ENCODE measurements around the gene C12orf56.

The C12orf56 gene

DNA sequence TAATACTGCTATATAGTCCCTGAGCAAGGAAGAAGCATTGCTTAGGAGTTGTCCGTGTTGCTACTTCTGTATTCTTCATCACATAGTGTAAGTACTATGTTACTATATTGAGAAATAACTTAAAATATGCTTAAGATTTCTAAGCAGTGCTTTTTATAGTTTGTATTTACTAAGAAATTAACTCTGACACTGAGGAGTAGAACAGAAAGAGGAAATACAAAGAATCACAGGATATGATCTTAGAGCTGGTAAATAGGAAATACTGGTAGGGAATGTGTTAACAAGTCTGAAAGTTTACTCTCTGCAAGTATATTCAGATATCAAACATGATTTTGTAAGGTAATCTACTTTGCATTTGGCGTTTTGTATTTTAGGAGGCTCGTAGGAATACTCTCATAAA is 29.1 kb upstream of the C12orf56 start:
- no peaks in the 10 kb centered on the region for H3K4me1 ChIP-seq (ENCODE audit: insufficient read depth, insufficient read length)
- peaks cover 96% of the 10 kb centered on the region for H3K36me3 ChIP-seq (ENCODE audit: insufficient read depth, insufficient read length, low read length)
- H3K9me3 ChIP-seq (ENCODE audit: insufficient read depth, low read length), result no peaks in the 10 kb centered on the region
- TF ChIP-seq SUZ12 (IDR thresholded peaks at IDR 0.05; ENCODE audit: extremely low read depth, insufficient read depth, insufficient read length), result no peak
- TF ChIP-seq YY1 (IDR thresholded peaks at IDR 0.05; ENCODE audit: insufficient read depth, insufficient read length), result no peak
- no peak for TF ChIP-seq ZNF274 (IDR thresholded peaks at IDR 0.05; ENCODE audit: low read depth, low read length)
- DNase-seq (ENCODE audit: low read depth, low spot score), result no peak
- no peak overlapping the region for H3K9ac ChIP-seq (ENCODE audit: insufficient read length, low read depth)
- no peaks in the 10 kb centered on the region for H3K27me3 ChIP-seq (ENCODE audit: insufficient read depth, insufficient read length)
- no peak overlapping the region for H3K4me3 ChIP-seq (ENCODE audit: insufficient read length, low read depth)

GRCh38 chr12:64418209-64418608 is 27.7 kb upstream of the C12orf56 start:
- H3K4me1 ChIP-seq (ENCODE audit: insufficient read depth, insufficient read length), result no peaks in the 10 kb centered on the region
- peaks cover 97% of the 10 kb centered on the region for H3K36me3 ChIP-seq (ENCODE audit: insufficient read depth, insufficient read length, low read length)
- DNase-seq (ENCODE audit: low read depth, low spot score), result no peak
- H3K4me3 ChIP-seq (ENCODE audit: insufficient read length, low read depth), result no peak overlapping the region
- TF ChIP-seq SUZ12 (IDR thresholded peaks at IDR 0.05; ENCODE audit: extremely low read depth, insufficient read depth, insufficient read length) (no peak), YY1 (IDR thresholded peaks at IDR 0.05; ENCODE audit: insufficient read depth, insufficient read length) (no peak), ZNF274 (IDR thresholded peaks at IDR 0.05; ENCODE audit: low read depth, low read length) (no peak)
- no peaks in the 10 kb centered on the region for H3K27me3 ChIP-seq (ENCODE audit: insufficient read depth, insufficient read length)
- H3K9me3 ChIP-seq (ENCODE audit: insufficient read depth, low read length), result no peaks in the 10 kb centered on the region
- H3K9ac ChIP-seq (ENCODE audit: insufficient read length, low read depth), result no peak overlapping the region

DNA sequence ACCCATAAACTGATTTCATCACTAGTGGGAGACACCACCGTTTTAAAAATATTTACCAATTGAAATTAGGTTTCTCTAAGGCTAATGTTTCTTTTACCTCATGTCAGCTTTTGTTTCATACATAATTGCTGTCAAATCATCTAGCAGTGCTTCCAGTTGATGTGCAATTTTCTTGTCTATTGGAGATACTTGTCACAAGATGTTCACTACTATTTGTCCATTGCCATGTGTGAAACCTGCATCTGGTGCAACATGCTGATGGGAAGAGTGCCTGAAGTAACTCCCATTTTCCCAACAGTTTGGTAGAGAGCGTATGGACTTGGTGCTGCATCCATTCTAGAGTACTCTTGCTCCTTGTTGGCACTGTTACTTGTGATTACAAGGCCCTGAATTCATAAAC is 23.3 kb upstream of the C12orf56 start:
- peaks cover 92% of the 10 kb centered on the region for H3K36me3 ChIP-seq (ENCODE audit: insufficient read depth, insufficient read length, low read length)
- no peak for TF ChIP-seq ZNF274 (IDR thresholded peaks at IDR 0.05; ENCODE audit: low read depth, low read length)
- no peak for TF ChIP-seq YY1 (IDR thresholded peaks at IDR 0.05; ENCODE audit: insufficient read depth, insufficient read length)
- TF ChIP-seq SUZ12 (IDR thresholded peaks at IDR 0.05; ENCODE audit: extremely low read depth, insufficient read depth, insufficient read length), result no peak
- H3K9ac ChIP-seq (ENCODE audit: insufficient read length, low read depth), result no peak overlapping the region
- no peak overlapping the region for H3K4me3 ChIP-seq (ENCODE audit: insufficient read length, low read depth)
- no peak for DNase-seq (ENCODE audit: low read depth, low spot score)
- H3K9me3 ChIP-seq (ENCODE audit: insufficient read depth, low read length), result no peaks in the 10 kb centered on the region
- H3K27me3 ChIP-seq (ENCODE audit: insufficient read depth, insufficient read length), result no peaks in the 10 kb centered on the region
- no peaks in the 10 kb centered on the region for H3K4me1 ChIP-seq (ENCODE audit: insufficient read depth, insufficient read length)

- Histone ChIP-seq H3K36me3 (ENCODE audit: insufficient read depth, insufficient read length, low read length) (peaks cover 82% of the 10 kb centered on the region), H3K9ac (ENCODE audit: insufficient read length, low read depth) (no peak overlapping the region), H3K9me3 (ENCODE audit: insufficient read depth, low read length) (no peaks in the 10 kb centered on the region), H3K4me1 (ENCODE audit: insufficient read depth, insufficient read length) (no peaks in the 10 kb centered on the region), H3K27me3 (ENCODE audit: insufficient read depth, insufficient read length) (no peaks in the 10 kb centered on the region), H3K4me3 (ENCODE audit: insufficient read length, low read depth) (no peak overlapping the region)
- TF ChIP-seq YY1 (IDR thresholded peaks at IDR 0.05; ENCODE audit: insufficient read depth, insufficient read length), result no peak
- no peak for TF ChIP-seq SUZ12 (IDR thresholded peaks at IDR 0.05; ENCODE audit: extremely low read depth, insufficient read depth, insufficient read length)
- TF ChIP-seq ZNF274 (IDR thresholded peaks at IDR 0.05; ENCODE audit: low read depth, low read length), result no peak
- no peak for DNase-seq (ENCODE audit: low read depth, low spot score)
Measured at GRCh38 chr12:64412459-64412858, 21.9 kb upstream of the C12orf56 start.

DNA sequence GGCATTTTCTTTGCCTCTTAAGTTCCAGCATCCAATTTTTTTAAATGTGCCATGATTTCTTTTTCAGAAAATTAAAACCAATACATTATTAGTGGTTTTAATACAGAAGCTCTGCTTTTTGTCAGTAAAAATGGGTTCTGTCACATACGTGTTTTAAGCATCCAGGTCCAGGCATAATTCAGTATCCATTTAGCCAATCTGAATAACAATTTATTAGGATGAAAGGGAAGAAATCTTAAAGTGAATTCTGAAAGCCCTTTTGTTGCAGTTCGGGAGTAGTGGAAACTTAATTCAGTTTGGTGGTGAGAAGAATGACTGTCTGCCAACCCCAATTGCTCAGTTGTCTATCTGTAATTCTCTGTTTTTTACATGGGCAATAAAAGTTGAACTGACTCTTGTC is 20.9 kb upstream of the C12orf56 start:
- no peak for DNase-seq (ENCODE audit: low read depth, low spot score)
- H3K4me1 ChIP-seq (ENCODE audit: insufficient read depth, insufficient read length), result no peaks in the 10 kb centered on the region
- no peaks in the 10 kb centered on the region for H3K27me3 ChIP-seq (ENCODE audit: insufficient read depth, insufficient read length)
- H3K9ac ChIP-seq (ENCODE audit: insufficient read length, low read depth), result no peak overlapping the region
- H3K9me3 ChIP-seq (ENCODE audit: insufficient read depth, low read length), result no peaks in the 10 kb centered on the region
- H3K4me3 ChIP-seq (ENCODE audit: insufficient read length, low read depth), result no peak overlapping the region
- no peak for TF ChIP-seq YY1 (IDR thresholded peaks at IDR 0.05; ENCODE audit: insufficient read depth, insufficient read length)
- no peak for TF ChIP-seq SUZ12 (IDR thresholded peaks at IDR 0.05; ENCODE audit: extremely low read depth, insufficient read depth, insufficient read length)
- TF ChIP-seq ZNF274 (IDR thresholded peaks at IDR 0.05; ENCODE audit: low read depth, low read length), result no peak
- peaks cover 72% of the 10 kb centered on the region for H3K36me3 ChIP-seq (ENCODE audit: insufficient read depth, insufficient read length, low read length)

DNA sequence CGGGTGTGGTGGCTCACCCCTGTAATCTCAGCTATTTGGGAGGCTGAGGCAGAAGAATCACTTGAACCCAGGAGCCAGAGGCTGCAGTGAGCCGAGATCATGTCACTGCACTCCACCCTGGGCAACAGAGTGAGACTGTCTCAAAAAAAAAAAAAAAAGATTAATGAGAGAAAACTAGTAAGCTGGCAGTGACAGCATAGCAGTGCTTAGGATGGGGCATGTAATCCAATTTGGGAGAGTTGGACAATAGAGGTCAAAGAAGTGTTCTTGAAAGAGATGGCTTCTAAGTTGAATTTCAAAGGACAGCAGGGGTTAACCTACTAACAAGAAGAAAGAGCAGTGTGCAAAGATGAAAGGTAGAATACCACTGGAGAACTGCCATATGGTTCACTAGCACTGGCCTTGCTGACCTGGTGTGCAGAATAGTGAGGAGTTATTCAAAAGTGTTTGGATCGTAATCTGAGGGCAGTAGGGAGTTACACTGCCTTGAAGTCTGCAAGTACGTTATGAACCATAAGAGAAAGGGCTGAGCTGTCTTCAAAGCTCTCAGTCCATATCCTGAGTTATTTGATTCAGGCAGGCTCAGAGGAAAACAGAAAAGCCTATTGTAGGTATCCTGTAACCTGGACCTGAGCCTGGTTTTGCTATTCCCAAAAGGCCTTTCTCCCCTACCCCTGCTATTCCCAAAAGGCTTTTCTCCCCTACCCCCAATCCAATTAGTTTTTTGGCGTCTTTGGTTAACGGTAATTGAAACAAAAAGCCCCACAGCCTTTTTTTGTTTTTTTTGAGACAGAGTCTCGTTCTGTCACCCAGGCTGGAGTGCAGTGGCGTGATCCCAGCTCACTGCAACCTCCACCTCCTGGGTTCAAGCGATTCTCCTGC is 17.0 kb upstream of the C12orf56 start:
- Histone ChIP-seq H3K27me3 (ENCODE audit: insufficient read depth, insufficient read length) (no peaks in the 10 kb centered on the region), H3K36me3 (ENCODE audit: insufficient read depth, insufficient read length, low read length) (peaks cover 35% of the 10 kb centered on the region), H3K9me3 (ENCODE audit: insufficient read depth, low read length) (no peaks in the 10 kb centered on the region), H3K4me1 (ENCODE audit: insufficient read depth, insufficient read length) (no peaks in the 10 kb centered on the region), H3K4me3 (ENCODE audit: insufficient read length, low read depth) (no peak overlapping the region), H3K9ac (ENCODE audit: insufficient read length, low read depth) (no peak overlapping the region)
- TF ChIP-seq ZNF274 (IDR thresholded peaks at IDR 0.05; ENCODE audit: low read depth, low read length) (no peak), SUZ12 (IDR thresholded peaks at IDR 0.05; ENCODE audit: extremely low read depth, insufficient read depth, insufficient read length) (no peak), YY1 (IDR thresholded peaks at IDR 0.05; ENCODE audit: insufficient read depth, insufficient read length) (no peak)
- no peak for DNase-seq (ENCODE audit: low read depth, low spot score)

DNA sequence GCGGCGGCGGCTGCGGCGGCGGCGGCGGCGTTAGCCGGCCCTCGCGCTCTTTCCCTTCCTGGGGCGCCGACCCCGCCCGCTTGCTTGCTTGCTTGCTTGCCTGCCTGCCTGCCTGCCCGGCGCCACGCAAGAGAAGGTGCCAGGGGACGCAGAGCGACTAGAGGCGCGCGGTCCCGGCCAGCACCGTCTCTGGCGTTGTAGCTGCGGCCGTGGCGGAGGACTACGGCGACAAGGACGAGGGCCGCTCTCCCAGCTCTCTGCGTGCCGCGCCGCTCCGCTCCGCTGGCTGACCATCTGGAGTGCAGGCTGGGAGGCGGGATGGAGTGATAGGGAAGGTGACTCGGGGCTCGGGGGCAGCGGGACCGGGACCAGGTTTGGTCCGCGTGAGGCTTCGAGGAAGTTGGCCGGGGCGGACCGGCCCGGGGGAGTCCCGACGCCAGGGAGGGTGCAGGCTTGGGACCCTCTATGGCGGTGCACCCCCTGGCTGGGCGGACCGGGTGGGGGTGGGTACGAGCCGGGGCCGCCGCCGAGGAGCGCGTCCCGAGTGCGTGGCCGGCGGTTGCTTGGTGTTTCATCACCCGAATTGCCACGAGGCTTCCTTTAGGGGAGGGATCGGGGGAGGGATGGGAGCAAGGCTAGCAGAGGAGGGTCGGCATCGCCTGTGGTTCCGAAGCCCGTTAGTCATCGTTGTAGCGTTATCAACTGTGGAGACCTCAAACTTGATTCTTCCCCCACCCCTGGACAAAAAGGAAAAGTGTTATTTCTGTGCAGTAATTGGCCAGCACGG is 14.1 kb upstream of the C12orf56 start:
- TF ChIP-seq SUZ12 (IDR thresholded peaks at IDR 0.05; ENCODE audit: extremely low read depth, insufficient read depth, insufficient read length) (no peak), YY1 (IDR thresholded peaks at IDR 0.05; ENCODE audit: insufficient read depth, insufficient read length) (no peak), ZNF274 (IDR thresholded peaks at IDR 0.05; ENCODE audit: low read depth, low read length) (no peak)
- H3K4me1 ChIP-seq (ENCODE audit: insufficient read depth, insufficient read length), result no peaks in the 10 kb centered on the region

More for the DNA sequence above, 14.1 kb upstream of the C12orf56 start:
- DNase-seq (ENCODE audit: low read depth, low spot score), result no peak
- H3K27me3 ChIP-seq (ENCODE audit: insufficient read depth, insufficient read length), result no peaks in the 10 kb centered on the region
- peaks cover 7% of the 10 kb centered on the region for H3K36me3 ChIP-seq (ENCODE audit: insufficient read depth, insufficient read length, low read length)
- H3K9me3 ChIP-seq (ENCODE audit: insufficient read depth, low read length), result no peaks in the 10 kb centered on the region
- peak overlapping the region; percentile 97 for H3K4me3 ChIP-seq (ENCODE audit: insufficient read length, low read depth)
- peak overlapping the region; percentile 98 for H3K9ac ChIP-seq (ENCODE audit: insufficient read length, low read depth)
